Daoy (cell line): Measurements from ENCODE around the gene NSMCE1. TPM values are rescaled to one million over a fixed set of nuclear protein-coding genes. Genes with fewer than 3 reads are reported as not detected.
"Not testable (repeated sequence)": the region's sequence is repeated elsewhere in the genome, so short reads cannot be mapped to it uniquely, and the experiment has no call there.

Source experiments
- DNase-seq: peaks from one replicate; pipeline ENCODE4 v3.0.0-alpha.2; 2015; ENCODE audit warnings: low read depth
- total RNA-seq: library from RNA; depleted of rRNA; stranded (reverse); fragments of >200 nt; shearing (Covaris generic); gene quantifications from 2 replicates; pipeline ENCODE4 v1.2.3, GENCODE V29; 2014

NSMCE1 gene
- total RNA-seq, 1 experiment from 2014 or later: 68.8 TPM

DNA sequence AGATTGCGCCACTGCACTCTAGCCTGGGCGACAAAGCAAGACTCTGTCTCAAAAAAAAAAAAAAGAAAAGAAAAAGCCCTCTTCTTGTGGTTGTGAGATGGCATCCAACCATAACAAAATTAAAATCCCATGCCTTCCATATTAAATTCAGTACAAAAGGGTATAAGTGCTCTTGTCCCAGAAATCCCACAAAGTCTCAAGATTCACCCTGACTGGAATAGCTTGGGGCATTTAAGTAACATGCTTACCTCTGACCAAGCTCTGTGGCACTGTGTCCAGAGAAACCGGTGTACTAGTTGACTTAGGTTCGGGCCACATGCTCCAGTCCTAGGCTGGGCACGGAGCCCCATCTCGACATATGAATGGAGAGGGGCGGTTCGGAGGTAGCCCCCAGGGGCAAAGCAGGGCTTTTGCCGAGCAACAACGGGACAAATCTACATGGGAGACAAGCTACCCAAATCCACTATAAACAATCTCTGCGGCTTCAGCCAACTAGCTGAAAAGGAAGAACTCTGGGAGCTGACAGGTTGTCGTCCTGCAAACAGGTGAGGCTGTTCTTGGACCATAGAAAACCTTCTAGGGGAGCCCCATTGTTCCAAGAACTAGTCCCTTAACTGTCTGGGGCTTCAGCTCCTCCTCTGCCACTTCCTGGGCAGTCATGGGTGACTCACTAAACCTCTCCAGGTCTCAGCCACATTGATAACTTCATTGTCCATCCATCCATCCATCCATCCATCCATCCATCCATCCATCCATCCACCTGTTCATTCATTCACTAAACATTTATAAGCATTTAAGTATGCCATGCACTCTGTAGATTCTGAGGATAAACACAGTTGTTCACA is 34.9 kb upstream of the NSMCE1 start:
- no peak for DNase-seq

DNA sequence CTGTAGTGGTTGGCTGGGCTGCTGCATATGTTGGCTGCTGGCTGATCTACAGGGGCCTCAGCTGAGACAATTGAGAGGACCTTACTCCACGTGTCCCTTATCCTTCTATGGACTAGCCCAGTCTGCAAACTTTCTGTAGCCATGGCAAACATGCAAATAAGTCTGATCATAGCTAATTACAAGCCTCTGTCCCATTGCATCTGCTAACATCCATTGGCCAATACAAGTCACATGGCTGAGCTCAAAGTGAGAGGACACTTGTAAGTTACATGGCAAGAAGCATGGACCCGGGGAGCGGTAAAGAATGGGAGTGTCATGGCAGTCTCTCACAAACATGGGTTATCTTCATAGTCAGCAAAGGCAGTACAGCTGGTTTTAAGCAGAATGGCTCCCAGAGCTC is 33.6 kb upstream of the NSMCE1 start:
- no peak for DNase-seq

DNA sequence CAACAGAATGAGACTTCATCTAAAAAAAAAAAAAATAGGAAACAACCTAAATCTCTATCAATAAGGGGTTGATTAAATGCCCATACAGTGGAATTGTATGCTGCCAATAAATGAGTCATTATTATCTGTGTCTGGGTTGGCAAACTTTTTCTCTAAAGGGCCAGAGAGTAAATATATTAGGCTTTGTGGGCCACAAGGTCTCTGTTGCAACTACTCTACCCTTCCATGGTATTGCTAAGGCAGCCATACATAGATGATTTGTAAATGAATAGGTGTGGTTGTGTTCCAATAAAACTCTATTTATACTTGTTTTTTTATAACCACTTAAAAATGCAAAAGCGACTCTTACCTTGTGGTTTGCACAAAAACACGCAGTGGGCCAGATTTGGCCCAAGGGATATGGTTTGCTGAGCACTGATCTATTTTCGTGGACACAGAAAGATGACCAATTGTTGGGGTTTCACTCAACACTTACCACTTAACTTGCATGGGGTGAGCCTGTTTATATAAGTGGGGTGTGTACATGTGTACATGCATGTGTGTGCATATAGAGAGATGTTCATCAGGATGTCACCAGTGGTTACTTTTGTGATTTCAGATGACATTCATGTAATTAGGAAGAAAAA is 32.8 kb upstream of the NSMCE1 start:
- no peak for DNase-seq

DNA sequence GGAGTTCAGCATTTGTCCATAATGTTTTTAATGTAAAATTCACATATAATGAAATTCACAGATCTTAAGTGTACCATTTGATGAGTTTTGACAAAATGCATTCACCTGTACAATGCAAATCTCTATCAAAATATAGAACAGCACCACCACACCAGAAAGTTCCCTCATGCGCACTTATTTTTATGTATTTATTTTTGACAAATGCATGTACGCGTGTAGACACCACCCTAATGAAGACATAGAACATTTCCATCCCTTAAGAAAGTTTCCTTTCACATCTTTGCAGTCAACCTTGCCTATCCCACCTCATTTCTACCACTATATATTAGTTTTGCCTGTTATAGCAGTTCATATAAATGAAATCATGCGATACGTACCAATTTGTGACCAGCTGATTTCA is 29.6 kb upstream of the NSMCE1 start:
- DNase-seq: no peak

DNA sequence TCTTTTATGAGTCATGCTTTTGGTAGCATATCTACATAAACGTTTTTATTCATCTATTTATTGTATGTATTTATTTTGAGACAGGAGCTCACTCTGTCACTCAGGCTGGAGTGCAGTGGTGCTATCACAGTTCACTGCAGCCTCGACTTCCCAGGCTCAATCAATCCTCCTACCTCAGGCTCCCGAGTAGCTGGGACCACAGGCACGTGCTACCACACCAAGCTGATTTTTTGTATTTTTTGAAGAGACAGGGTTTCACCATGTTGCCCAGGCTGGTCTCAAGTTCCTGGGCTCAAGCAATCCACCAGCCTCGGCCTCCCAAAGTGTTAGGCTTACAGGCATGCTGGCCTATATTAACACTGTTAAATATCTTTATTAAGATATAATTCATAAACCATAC is 24.8 kb upstream of the NSMCE1 start:
- DNase-seq: no peak

GRCh38 chr16:27291722-27292240 is 23.2 kb upstream of the NSMCE1 start:
- DNase-seq: no peak

GRCh38 chr16:27291106-27291505 is 22.5 kb upstream of the NSMCE1 start:
- no peak for DNase-seq

GRCh38 chr16:27290562-27290961 is 22.0 kb upstream of the NSMCE1 start:
- no peak for DNase-seq

DNA sequence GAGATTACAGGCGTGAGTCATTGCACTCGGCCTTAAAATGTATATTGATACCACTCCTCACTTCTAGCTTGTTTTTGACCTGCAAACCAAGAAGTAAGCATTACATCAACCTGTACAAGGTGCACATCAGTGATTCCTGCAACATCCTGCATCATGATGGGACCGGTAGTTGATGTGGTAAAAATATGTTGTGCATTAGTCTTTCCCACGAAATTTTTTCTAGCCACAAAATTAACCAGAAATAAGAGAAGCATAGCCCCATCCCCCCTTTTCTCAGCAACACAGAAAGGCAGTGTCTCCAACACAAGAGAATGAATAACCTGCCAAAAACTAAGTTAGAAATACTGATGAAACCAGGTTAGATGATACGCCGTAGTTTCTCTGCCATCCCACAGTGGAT is 21.1 kb upstream of the NSMCE1 start:
- no peak for DNase-seq

DNA sequence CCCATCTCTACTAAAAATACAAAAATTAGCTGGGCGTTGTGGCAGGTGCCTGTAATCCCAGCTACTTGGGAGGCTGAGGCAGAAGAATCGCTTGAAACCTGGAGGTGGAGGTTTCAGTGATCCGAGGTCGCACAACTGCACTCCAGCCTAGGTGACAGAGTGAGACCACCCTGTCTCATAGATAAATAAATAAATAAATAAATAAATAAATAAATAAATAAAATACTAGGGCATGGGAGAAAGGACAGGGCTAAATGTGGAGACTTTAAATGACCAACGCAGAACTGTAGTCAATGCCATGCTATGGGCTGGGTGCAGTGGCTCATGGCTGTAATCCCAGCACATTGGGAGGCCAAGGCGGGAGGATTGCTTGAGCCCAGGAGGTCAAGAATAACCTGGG is 19.7 kb upstream of the NSMCE1 start:
- DNase-seq: not testable (repeated sequence)

DNA sequence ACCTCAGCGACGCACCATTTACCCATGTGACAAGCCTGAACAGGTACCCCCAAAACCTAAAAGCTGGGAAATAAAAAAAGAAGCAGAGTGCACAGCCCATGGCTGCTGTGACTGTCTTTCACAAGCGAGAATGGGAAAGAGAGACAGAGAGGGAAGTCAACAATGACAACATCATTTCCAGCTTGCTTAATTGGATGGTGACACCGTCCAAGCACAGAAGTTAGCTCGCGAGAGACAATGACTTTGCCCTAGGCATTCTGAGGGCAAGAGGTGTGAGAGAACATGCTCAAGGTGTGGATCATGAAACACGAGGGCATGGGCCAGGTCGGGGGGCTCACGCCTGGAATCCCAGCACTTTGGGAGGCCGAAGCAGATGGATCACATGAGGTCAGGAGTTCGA is 19.3 kb upstream of the NSMCE1 start:
- no peak for DNase-seq

GRCh38 chr16:27287051-27287811 is 18.7 kb upstream of the NSMCE1 start:
- no peak for DNase-seq

DNA sequence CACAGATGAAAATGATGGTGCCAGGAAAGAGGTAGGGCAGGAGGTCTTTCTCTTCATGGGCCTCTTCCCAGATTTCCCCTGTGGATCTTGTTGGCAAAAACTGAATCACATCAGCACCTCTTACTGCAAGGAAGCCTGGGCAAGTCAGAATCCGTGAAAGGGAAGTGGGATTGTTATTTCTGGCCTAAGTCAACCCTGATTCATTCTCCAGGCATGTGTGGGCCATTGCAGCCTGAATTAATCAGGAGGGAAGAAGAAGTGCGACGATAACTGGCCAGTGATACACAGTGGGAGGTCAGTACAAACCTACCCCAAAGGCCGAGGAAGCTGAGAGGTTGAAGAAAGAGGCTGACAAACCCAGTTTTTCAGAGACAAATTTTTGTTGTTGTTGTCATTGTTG is 17.9 kb upstream of the NSMCE1 start:
- peak; percentile 88 for DNase-seq

GRCh38 chr16:27285676-27286196 is 17.2 kb upstream of the NSMCE1 start:
- DNase-seq: no peak

DNA sequence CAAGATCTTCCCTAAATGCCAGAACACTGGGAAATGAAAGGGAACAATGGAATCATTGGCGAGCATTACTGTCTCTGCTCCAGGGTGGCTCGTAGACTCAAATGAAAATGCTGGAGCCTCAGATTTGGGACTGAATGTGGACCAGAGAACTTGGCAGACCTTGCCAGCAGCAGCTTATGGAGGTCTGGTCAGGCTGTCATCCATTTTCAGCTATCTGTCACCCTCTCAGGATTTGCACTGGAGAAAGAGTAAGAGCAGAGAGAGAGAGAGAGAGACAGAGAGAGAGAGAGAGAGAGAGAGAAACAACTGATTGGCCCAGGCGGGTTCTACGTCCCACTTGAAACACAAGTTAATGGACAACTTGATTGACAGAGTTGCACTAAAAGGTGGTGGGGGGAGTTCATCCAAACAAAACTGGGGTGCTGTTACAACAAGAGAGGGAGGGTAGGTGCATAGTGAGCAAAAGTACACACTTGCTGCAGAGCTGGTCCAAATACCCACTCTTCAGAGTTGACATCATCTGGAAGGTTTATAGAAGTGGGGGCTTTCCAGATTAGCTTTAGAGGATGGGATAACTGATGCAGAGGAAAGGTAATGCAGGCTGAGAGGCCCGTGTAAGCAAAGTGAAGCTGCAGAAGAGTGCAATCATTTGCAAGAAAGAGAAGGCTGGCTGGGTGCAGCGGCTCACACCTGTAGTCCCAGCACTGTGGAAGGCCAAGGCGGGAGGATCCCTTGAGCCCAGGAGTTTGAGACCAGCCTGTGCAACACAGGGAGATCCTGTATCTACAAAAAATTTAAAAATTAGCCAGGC is 16.5 kb upstream of the NSMCE1 start:
- DNase-seq: no peak

- DNase-seq: no peak
These were observed 12.7 kb upstream of the NSMCE1 start for GRCh38 chr16:27281243-27281642.

GRCh38 chr16:27275394-27275793 is 6.8 kb upstream of the NSMCE1 start:
- DNase-seq: no peak

DNA sequence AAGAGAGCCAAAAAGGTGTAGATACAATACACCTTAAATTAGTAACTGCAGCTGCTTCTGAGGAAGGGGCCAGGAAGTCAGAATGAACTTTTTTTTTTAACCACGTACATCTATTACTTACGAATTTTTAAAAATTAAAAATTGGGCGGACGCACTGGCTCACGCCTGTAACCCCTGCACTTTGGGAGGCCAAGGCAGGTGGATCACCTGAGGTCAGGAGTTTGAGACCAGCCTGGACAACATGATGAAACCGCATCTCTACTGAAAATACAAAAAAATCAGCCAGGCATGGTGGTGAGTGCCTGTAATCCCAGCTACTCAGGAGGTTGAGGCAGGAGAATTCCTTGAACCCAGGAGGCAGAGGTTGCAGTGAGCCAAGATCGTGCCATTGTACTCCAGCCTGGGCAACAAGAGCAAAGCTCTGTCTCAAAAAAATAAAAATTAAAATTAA is 5.9 kb upstream of the NSMCE1 start:
- not testable (repeated sequence) for DNase-seq

- DNase-seq: peak; percentile 37
These were observed 5.3 kb upstream of the NSMCE1 start for GRCh38 chr16:27273670-27274423.

GRCh38 chr16:27273330-27273669 is 4.7 kb upstream of the NSMCE1 start:
- no peak for DNase-seq

DNA sequence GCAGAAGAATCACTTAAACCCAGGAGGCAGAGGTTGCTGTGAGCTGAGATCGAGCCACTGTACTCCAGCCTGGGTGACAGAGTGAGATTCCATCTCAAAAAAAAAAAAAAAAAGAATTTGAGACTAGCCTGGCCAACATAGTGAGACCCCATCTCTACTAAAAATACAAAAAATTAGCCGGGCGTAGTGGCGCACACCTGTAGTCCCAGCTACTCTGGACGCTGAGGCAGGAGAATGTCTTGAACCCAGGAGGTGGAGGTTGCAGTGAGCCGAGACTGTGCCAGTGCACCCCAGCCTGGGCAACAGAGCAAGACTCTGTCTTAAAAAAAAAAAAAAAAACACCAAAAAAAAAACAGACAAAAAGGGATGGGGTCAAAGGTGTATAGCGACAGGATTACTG is 4.1 kb upstream of the NSMCE1 start:
- not testable (repeated sequence) for DNase-seq
